Measurements from ENCODE around the gene SDC1.
"Not testable (repeated sequence)": the region's sequence is repeated elsewhere in the genome, so short reads cannot be mapped to it uniquely, and the experiment has no call there.

Gene SDC1

GRCh38 chr2:20199633-20200270 lies 25.2 kb downstream of the SDC1 start:
- Histone ChIP-seq H3K4me3 (ENCODE audit: low read length) (no peak overlapping the region), H3K4me1 (ENCODE audit: control insufficient read depth, insufficient read depth, low read length) (no peaks in the 10 kb centered on the region), H3K9me3 (replicated peaks; ENCODE audit: low read length) (no peaks in the 10 kb centered on the region), H3K4me2 (ENCODE audit: low read length) (no peak overlapping the region), H3K36me3 (ENCODE audit: insufficient read depth, low read length) (no peaks in the 10 kb centered on the region), H3K9ac (ENCODE audit: low read depth, low read length) (no peak overlapping the region), H3K27me3 (ENCODE audit: control insufficient read depth, insufficient read depth, low read length) (peaks cover 3% of the 10 kb centered on the region)

GRCh38 chr2:20198796-20199632 lies 25.9 kb downstream of the SDC1 start:
- no peak overlapping the region for H3K9ac ChIP-seq (ENCODE audit: low read depth, low read length)
- no peak overlapping the region for H3K4me2 ChIP-seq (ENCODE audit: low read length)
- no peaks in the 10 kb centered on the region for H3K4me1 ChIP-seq (ENCODE audit: control insufficient read depth, insufficient read depth, low read length)
- H3K27me3 ChIP-seq (ENCODE audit: control insufficient read depth, insufficient read depth, low read length): peaks cover 3% of the 10 kb centered on the region
- H3K4me3 ChIP-seq (ENCODE audit: low read length): no peak overlapping the region
- no peaks in the 10 kb centered on the region for H3K9me3 ChIP-seq (replicated peaks; ENCODE audit: low read length)
- no peaks in the 10 kb centered on the region for H3K36me3 ChIP-seq (ENCODE audit: insufficient read depth, low read length)

GRCh38 chr2:20198001-20198400 lies 26.9 kb downstream of the SDC1 start:
- H3K36me3 ChIP-seq (ENCODE audit: insufficient read depth, low read length): no peaks in the 10 kb centered on the region
- no peak overlapping the region for H3K4me2 ChIP-seq (ENCODE audit: low read length)
- no peaks in the 10 kb centered on the region for H3K9me3 ChIP-seq (replicated peaks; ENCODE audit: low read length)
- no peak overlapping the region for H3K4me3 ChIP-seq (ENCODE audit: low read length)
- no peaks in the 10 kb centered on the region for H3K4me1 ChIP-seq (ENCODE audit: control insufficient read depth, insufficient read depth, low read length)
- H3K9ac ChIP-seq (ENCODE audit: low read depth, low read length): no peak overlapping the region
- H3K27me3 ChIP-seq (ENCODE audit: control insufficient read depth, insufficient read depth, low read length): peaks cover 3% of the 10 kb centered on the region

GRCh38 chr2:20197192-20197591 lies 27.7 kb downstream of the SDC1 start:
- Histone ChIP-seq H3K4me1 (ENCODE audit: control insufficient read depth, insufficient read depth, low read length) (no peaks in the 10 kb centered on the region), H3K4me3 (ENCODE audit: low read length) (no peak overlapping the region), H3K4me2 (ENCODE audit: low read length) (no peak overlapping the region), H3K27me3 (ENCODE audit: control insufficient read depth, insufficient read depth, low read length) (peaks cover 3% of the 10 kb centered on the region), H3K9ac (ENCODE audit: low read depth, low read length) (no peak overlapping the region), H3K36me3 (ENCODE audit: insufficient read depth, low read length) (no peaks in the 10 kb centered on the region), H3K9me3 (replicated peaks; ENCODE audit: low read length) (no peaks in the 10 kb centered on the region)

- Histone ChIP-seq H3K4me1 (ENCODE audit: control insufficient read depth, insufficient read depth, low read length) (no peaks in the 10 kb centered on the region), H3K27me3 (ENCODE audit: control insufficient read depth, insufficient read depth, low read length) (peaks cover 3% of the 10 kb centered on the region), H3K36me3 (ENCODE audit: insufficient read depth, low read length) (no peaks in the 10 kb centered on the region), H3K4me3 (ENCODE audit: low read length) (no peak overlapping the region), H3K4me2 (ENCODE audit: low read length) (no peak overlapping the region), H3K9me3 (replicated peaks; ENCODE audit: low read length) (no peaks in the 10 kb centered on the region), H3K9ac (ENCODE audit: low read depth, low read length) (no peak overlapping the region)
Observed at GRCh38 chr2:20196657-20197161, 28.2 kb downstream of the SDC1 start.

GRCh38 chr2:20196053-20196656 lies 28.8 kb downstream of the SDC1 start:
- peaks cover 3% of the 10 kb centered on the region for H3K27me3 ChIP-seq (ENCODE audit: control insufficient read depth, insufficient read depth, low read length)
- no peak overlapping the region for H3K4me2 ChIP-seq (ENCODE audit: low read length)
- no peaks in the 10 kb centered on the region for H3K9me3 ChIP-seq (replicated peaks; ENCODE audit: low read length)
- no peaks in the 10 kb centered on the region for H3K36me3 ChIP-seq (ENCODE audit: insufficient read depth, low read length)
- no peak overlapping the region for H3K4me3 ChIP-seq (ENCODE audit: low read length)
- no peak overlapping the region for H3K9ac ChIP-seq (ENCODE audit: low read depth, low read length)
- no peaks in the 10 kb centered on the region for H3K4me1 ChIP-seq (ENCODE audit: control insufficient read depth, insufficient read depth, low read length)

- no peak overlapping the region for H3K9ac ChIP-seq (ENCODE audit: low read depth, low read length)
- H3K4me3 ChIP-seq (ENCODE audit: low read length): no peak overlapping the region
- H3K4me2 ChIP-seq (ENCODE audit: low read length): no peak overlapping the region
- no peaks in the 10 kb centered on the region for H3K36me3 ChIP-seq (ENCODE audit: insufficient read depth, low read length)
- no peaks in the 10 kb centered on the region for H3K9me3 ChIP-seq (replicated peaks; ENCODE audit: low read length)
- H3K4me1 ChIP-seq (ENCODE audit: control insufficient read depth, insufficient read depth, low read length): no peaks in the 10 kb centered on the region
- peaks cover 3% of the 10 kb centered on the region for H3K27me3 ChIP-seq (ENCODE audit: control insufficient read depth, insufficient read depth, low read length)
Observed at GRCh38 chr2:20195431-20196033, 29.4 kb downstream of the SDC1 start.

GRCh38 chr2:20195016-20195411 lies 29.9 kb downstream of the SDC1 start:
- H3K4me1 ChIP-seq (ENCODE audit: control insufficient read depth, insufficient read depth, low read length); H3K4me3 ChIP-seq (ENCODE audit: low read length); H3K4me2 ChIP-seq (ENCODE audit: low read length); H3K36me3 ChIP-seq (ENCODE audit: insufficient read depth, low read length); H3K9me3 ChIP-seq (replicated peaks; ENCODE audit: low read length); H3K27me3 ChIP-seq (ENCODE audit: control insufficient read depth, insufficient read depth, low read length); H3K9ac ChIP-seq (ENCODE audit: low read depth, low read length): not testable (repeated sequence)

- no peak overlapping the region for H3K4me3 ChIP-seq (ENCODE audit: low read length)
- H3K9ac ChIP-seq (ENCODE audit: low read depth, low read length): no peak overlapping the region
- no peaks in the 10 kb centered on the region for H3K4me1 ChIP-seq (ENCODE audit: control insufficient read depth, insufficient read depth, low read length)
- no peaks in the 10 kb centered on the region for H3K9me3 ChIP-seq (replicated peaks; ENCODE audit: low read length)
- no peak overlapping the region for H3K4me2 ChIP-seq (ENCODE audit: low read length)
- H3K27me3 ChIP-seq (ENCODE audit: control insufficient read depth, insufficient read depth, low read length): peaks cover 3% of the 10 kb centered on the region
- H3K36me3 ChIP-seq (ENCODE audit: insufficient read depth, low read length): no peaks in the 10 kb centered on the region
Observed at GRCh38 chr2:20194097-20195015, 30.6 kb downstream of the SDC1 start.

- H3K4me1 ChIP-seq (ENCODE audit: control insufficient read depth, insufficient read depth, low read length): no peaks in the 10 kb centered on the region
Observed at GRCh38 chr2:20193185-20193584, 31.7 kb downstream of the SDC1 start.

More at GRCh38 chr2:20193185-20193584, 31.7 kb downstream of the SDC1 start:
- Histone ChIP-seq H3K4me2 (ENCODE audit: low read length) (no peak overlapping the region), H3K9ac (ENCODE audit: low read depth, low read length) (no peak overlapping the region), H3K27me3 (ENCODE audit: control insufficient read depth, insufficient read depth, low read length) (no peaks in the 10 kb centered on the region), H3K4me3 (ENCODE audit: low read length) (no peak overlapping the region), H3K36me3 (ENCODE audit: insufficient read depth, low read length) (no peaks in the 10 kb centered on the region), H3K9me3 (replicated peaks; ENCODE audit: low read length) (no peaks in the 10 kb centered on the region)

All from skeletal muscle satellite cell (primary cell).